NCI-H524 treated with DMSO at 0.1 percent for 48 hours (cell line): ENCODE data around the gene GRK3.
"Not testable (repeated sequence)": the region's sequence is repeated elsewhere in the genome, so short reads cannot be mapped to it uniquely, and the experiment has no call there.

Experiments used
- DNase-seq: peaks from one replicate; lab custom pipeline; 2025; lab: John Stamatoyannopoulos, UW

The GRK3 gene

DNA sequence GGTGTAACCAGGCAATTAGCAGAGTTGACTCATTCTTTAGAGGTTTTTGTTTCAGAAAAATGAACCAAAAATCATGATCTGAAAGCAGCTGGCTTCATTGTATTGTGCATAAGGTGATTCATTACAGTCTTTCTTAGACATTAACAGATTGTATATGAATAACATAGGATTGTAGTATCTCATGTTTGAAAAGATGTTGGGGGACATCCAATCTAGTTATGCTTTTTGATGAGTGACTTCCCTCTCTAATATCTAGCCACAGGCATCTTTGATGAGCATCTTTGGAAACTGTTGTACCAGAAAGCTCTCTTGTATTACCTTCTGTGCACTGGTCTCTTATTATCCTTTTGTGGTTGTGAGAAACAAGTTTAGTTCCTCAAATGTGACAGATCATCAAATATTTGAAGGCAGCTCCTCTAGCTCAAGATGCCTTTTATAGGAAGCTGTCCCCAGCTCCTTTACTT, 8.3 kb downstream of the GRK3 start:
- no peak for DNase-seq

- no peak for DNase-seq
Observed at GRCh38 chr22:25573841-25574240, 9.4 kb downstream of the GRK3 start.

DNA sequence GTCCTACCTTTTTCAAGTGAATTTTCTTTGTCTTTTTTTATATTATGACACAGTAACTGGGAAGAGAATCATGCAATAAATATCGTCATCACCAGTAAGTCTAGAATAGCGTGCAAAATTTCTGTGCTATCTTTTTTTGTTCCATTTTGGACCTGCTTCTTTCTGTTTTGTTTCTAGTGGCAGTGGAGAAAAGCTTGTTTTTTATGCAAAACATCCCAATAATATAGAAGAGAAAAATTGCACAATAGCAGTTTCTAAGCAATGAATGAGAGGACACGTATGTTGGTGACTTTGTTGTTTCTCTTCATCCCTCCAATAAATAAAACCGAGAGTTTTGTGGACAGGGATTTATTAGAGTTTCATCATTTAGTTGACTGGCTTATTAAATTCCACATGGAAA, 10.3 kb downstream of the GRK3 start:
- no peak for DNase-seq

DNA sequence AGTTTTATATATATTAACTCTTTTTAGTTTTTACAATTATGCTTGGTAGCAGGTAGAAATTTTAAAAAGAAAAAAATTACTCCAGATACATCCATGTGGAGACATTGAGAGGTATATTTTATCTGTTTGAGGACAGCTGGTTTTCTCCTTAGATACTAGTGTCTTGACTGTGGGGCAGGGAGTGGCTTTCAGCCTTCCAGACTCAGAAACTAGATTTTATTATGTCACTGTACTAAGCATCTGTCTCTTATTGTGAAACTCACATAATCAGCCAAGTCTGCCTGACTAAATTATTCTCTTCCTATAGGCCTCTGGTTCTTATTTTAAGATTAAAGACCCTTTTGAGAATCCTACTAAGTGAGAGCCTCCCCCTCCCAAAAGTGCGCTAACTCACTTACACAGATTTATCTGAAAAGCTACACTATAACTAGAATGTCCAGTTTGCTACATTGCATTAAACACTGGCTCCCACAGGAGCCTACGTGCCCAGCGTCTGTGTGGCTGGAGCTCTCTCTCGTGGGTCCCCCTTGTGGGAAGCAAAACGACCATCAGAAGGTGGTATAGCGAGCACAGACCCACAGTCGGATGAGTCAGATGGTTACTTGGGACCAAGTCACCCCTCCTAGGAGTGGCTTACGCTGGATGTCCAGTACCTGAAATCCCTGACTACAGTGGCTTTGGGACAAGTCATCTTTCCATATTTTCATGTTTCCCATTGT, 11.4 kb downstream of the GRK3 start:
- DNase-seq, result not testable (repeated sequence)

- DNase-seq, result peak; percentile 23
Observed at GRCh38 chr22:25581452-25581851, 17.0 kb downstream of the GRK3 start.

DNA sequence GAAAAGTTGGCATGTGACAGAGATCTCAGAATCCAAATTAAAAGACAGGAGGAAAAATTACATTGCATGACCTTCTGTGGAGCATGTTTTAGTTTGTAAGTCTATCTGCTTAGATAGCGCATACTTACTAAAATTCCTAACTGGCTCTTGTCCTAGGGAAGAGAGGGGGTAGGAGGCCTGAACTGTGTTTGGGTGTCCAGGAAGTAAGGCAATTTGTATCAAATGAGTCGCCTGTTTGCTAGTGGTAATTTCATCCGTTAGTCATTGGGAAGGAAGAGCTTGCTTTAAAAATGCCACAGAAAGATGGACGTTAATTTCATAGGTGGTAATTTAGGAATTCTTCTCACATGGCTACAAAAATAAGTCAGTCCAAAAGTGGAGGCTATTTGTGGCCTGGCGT, 18.5 kb downstream of the GRK3 start:
- DNase-seq, result no peak

DNA sequence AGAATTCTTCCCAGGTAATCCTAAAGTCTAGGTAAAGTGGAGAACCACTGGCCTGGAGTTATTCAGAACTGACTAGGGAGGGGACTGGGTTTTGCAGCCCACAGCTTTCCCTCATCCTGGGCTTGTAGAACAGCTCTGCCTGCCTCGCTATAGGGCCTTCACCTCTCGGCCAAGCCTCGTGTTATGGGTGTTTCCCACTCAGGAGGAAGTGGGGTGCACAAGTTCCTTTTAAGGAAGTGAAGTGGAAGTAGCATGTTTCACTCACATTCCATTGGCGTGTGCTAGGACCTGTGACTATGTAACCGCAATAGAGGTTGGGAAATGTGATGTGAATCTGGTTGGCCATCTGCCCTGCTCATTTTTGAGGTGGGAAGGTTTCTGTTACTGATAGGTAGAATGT, 20.5 kb downstream of the GRK3 start:
- DNase-seq, result not testable (repeated sequence)

DNA sequence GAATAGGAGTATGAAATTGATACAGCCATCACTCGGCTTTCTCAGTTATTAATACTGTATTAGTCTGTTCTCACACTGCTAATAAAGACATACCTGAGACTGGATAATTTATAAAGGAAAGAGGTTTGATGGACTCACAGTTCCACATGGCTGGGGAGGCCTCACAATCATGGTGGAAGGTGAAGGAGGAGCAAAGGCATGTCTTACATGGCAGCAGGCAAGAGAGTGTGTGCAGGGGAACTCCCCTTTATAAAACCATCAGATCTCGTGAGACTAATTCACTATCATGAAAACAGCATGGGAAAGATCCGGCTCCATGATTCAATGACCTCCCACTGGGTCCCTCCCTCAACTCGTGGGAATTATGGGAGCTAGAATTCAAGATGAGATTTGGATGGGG, 25.2 kb downstream of the GRK3 start:
- DNase-seq, result not testable (repeated sequence)

DNA sequence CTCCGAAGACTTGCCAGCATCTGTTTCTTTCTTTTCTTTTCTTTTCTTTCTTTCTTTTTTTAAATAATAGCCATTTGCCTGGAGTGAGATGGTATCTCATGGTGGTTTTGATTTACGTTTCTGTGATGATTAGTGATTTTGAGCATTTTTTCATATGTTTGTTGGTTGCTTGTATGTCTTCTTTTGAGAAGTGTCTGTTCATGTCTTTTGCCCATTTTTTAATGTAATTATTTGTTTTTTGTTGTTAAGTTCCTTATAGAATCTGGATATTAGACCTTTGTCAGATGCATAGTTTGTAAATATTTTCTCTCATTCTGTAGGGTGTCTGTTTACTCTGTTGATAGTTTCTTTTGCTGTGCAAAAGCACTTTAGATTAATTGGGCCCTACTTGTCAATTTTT, 28.8 kb downstream of the GRK3 start:
- DNase-seq, result not testable (repeated sequence)

- DNase-seq, result no peak
Observed at GRCh38 chr22:25598609-25599008, 34.1 kb downstream of the GRK3 start.

GRCh38 chr22:25602445-25602844, 38.0 kb downstream of the GRK3 start:
- no peak for DNase-seq

GRCh38 chr22:25602916-25603315, 38.4 kb downstream of the GRK3 start:
- DNase-seq, result no peak

GRCh38 chr22:25605146-25605545, 40.7 kb downstream of the GRK3 start:
- not testable (repeated sequence) for DNase-seq

DNA sequence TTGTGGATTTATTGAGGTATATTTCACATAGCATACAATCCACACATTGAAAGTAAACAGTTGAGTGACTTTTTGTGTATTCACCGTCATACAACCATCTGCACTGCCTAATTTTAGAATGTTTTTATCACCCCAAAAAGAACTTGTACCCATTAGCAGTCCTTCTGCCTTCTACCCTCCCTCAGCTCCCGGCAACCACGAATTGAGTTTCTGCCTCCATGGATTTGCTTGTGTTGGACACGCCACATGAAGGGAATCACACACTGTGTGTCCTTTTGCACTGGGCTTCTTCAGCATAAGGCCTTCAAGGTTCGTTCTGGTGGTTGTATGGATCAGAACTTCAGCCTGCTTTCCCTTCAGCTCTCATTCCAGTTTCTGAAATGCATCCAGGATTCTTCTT, 41.1 kb downstream of the GRK3 start:
- DNase-seq, result not testable (repeated sequence)

DNA sequence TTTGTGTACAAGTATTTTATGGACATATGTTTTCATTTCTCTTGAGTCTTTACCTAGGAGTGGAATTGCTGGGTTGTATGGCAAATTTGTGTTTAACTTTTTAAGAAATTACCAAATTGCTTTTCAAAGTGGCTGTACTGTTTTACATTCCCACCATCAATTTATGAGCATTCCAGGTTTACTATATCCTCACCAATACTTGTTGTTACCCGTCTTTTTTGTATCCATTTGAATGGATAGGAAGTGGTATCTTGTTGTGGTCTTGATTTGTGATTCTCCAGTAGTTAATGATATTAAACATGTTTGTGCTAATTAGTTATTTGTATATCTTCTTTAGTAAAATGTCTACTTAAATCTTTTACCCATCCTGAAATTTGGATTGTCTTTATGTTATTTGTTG, 46.8 kb downstream of the GRK3 start:
- not testable (repeated sequence) for DNase-seq

DNA sequence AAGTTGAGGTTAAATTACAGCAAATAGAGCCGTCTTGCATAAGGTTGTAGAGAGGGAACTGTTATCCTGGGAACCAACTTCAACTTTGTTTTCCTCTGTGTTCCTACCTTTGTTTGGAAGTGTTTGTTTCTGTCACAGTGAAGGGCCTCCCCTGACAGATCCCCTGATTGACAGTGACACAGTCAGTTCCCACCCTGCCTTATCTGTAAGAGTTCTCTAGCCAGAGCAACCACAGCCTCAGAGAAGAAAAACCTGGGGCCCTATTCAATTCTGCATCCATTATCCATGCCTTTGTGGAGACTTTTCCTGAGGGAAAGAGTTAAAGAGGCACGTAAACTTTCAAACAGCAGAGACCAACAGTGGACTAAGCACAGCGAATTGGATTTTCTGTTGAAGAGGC, 48.7 kb downstream of the GRK3 start:
- not testable (repeated sequence) for DNase-seq

GRCh38 chr22:25613558-25613957, 49.1 kb downstream of the GRK3 start:
- DNase-seq, result not testable (repeated sequence)

- DNase-seq, result not testable (repeated sequence)
Observed at GRCh38 chr22:25614791-25615190, 50.3 kb downstream of the GRK3 start.

DNA sequence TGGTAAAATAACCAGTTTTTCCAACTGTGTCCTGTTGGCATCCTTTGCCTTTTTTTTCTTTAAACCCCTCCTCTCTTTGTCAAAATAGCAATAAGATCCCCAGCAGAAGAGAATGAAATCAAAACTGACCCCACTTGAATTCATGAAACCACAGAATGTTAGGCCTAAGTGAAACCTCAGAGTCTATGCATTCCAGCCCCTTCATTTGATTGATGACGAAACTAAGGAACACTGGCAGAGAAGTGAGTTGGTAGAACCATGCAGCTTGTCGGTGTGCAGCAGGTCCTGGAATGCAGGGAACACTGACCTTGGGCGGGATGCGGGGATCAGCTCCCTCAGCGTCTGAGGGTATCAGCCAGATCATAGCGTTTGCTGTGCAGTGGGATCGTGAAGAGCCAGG, 57.5 kb downstream of the GRK3 start:
- DNase-seq, result no peak

GRCh38 chr22:25623310-25623734, 58.8 kb downstream of the GRK3 start:
- DNase-seq, result no peak

DNA sequence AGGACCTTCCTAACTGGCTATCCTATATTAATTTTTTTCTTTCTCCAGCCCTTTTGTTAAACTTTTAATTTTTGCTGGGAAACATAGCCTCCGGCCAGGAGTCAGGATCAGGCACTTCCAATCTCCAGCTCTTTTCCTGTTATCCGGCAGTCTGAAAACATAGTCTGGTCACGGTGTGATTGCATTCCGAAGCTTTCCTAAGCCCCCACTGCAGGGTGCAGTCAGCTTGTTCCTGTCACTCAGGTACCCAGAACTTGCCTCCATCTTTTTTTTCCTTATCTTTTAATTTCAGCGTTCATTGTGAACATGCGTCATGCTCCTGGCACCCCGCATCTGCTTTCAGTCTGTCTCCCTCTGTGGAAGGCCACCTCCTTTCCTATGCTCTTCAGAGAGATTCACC, 59.4 kb downstream of the GRK3 start:
- DNase-seq, result no peak

GRCh38 chr22:25624476-25624875, 60.0 kb downstream of the GRK3 start:
- no peak for DNase-seq

DNA sequence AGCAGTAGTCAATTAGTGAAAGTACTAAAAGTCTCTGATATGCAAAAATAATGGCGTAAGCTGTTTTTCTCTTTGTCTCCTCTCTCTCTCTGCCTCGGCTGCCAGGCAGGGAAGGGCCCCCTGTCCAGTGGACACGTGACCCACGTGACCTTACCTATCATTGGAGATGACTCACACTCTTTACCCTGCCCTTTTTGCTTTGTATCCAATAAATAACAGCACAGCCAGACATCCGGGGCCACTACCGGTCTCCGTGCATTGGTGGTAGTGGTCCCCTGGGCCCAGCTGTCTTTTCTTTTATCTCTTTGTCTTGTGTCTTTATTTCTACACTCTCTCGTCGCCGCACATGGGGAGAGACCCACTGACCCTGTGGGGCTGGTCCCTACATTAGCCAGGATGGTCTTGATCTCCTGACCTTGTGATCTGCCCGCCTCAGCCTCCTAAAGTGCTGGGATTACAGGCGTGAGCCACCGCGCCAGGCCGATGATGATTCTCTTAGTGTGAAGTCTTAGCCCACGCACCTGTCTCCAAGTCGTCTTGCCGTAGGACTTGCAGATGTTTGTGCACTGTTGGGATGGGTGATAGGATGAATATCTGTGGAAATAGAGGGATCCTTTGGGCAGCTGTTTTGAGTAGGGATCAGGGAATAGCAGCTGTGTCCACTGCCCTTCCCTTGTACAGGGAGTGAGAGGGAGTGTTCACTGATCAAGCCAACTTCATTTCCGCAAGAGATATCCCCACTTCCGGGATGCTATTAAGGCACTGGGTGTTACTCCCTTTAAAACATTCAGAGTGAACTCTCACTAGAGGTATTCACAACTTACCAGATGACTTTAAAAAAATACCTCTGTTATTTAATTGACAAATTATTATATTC, 61.5 kb downstream of the GRK3 start:
- DNase-seq, result not testable (repeated sequence)
